Measurements from ENCODE around the gene NUB1. TPM values are rescaled to one million over a fixed set of nuclear protein-coding genes. Genes with fewer than 3 reads are reported as not detected.

NUB1 gene
- total RNA-seq, 4 donors from 2014 or later = 27.9 to 51.1 (median 39.1) TPM

DNA sequence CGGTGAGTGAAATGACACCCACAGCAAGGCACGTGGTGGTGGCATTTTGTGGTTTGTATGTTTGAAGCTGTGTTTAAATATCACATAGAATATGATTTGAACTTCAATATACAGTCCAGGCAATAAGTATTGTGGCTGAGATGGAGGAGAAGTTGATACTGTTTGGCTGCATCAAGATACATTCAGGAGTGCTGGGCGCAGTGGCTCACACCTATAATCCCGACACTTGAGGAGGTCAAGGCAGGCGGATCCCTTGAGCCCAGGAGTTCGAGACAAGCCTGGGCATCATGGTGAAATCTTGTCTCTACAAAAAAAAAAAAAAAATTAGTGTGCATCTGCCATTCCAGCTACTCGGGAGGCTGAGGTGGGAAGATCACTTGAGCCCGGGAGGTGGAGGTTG, 35.2 kb upstream of the NUB1 start:
- Histone ChIP-seq H3K27me3 (peaks cover 0 to 3% of the 10 kb centered on the region in 2 donors), H3K9me3 (no peaks in the 10 kb centered on the region), H3K36me3 (no peaks in the 10 kb centered on the region), H3K4me1 (no peaks in the 10 kb centered on the region), H3K4me3 (no peak overlapping the region), H3K27ac (no peak overlapping the region)
- DNase-seq = no peak
- intact Hi-C loops (cut with DNase I; ENCODE audit: low total_unique reads) = loop anchor here (10.0 kb wide), 2 partner anchors 62 to 172 kb away; partner anchors contain the start of gene SMARCD3
- no peak for TF ChIP-seq POLR2A (IDR thresholded peaks at IDR 0.05)
- TF ChIP-seq, protein P1, sequence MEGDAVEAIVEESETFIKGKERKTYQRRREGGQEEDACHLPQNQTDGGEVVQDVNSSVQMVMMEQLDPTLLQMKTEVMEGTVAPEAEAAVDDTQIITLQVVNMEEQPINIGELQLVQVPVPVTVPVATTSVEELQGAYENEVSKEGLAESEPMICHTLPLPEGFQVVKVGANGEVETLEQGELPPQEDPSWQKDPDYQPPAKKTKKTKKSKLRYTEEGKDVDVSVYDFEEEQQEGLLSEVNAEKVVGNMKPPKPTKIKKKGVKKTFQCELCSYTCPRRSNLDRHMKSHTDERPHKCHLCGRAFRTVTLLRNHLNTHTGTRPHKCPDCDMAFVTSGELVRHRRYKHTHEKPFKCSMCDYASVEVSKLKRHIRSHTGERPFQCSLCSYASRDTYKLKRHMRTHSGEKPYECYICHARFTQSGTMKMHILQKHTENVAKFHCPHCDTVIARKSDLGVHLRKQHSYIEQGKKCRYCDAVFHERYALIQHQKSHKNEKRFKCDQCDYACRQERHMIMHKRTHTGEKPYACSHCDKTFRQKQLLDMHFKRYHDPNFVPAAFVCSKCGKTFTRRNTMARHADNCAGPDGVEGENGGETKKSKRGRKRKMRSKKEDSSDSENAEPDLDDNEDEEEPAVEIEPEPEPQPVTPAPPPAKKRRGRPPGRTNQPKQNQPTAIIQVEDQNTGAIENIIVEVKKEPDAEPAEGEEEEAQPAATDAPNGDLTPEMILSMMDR (IDR thresholded peaks at IDR 0.05) = no peak

DNA sequence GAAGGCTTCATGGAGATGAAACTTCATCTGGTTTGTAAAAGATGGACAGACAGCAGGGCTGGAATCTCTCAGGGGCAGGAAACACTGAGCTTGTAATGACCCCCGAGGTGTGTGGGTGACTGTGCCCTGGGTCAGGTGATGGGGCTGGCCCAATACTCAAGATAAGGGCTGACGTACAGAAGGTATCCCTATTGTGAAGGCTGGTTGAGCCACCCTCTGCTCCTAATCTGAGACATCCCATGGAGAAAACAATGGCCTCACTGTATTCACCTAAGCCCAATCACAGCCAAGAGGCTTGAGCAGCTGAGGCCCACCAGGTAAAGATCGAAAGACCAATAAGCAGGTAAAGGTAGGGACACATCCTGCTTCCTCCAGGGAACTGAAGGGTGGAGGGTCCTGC, 34.8 kb upstream of the NUB1 start:
- Histone ChIP-seq H3K27me3 (peaks cover 0 to 3% of the 10 kb centered on the region in 2 donors), H3K27ac (no peak overlapping the region), H3K4me3 (no peak overlapping the region), H3K9me3 (no peaks in the 10 kb centered on the region), H3K36me3 (no peaks in the 10 kb centered on the region), H3K4me1 (no peaks in the 10 kb centered on the region)
- no peak for TF ChIP-seq POLR2A (IDR thresholded peaks at IDR 0.05)
- TF ChIP-seq, protein P1 (IDR thresholded peaks at IDR 0.05) = no peak
- no peak for DNase-seq
- intact Hi-C loops (cut with DNase I; ENCODE audit: low total_unique reads) = loop anchor here (10.0 kb wide), 2 partner anchors 62 to 172 kb away; partner anchors contain the start of gene SMARCD3

DNA sequence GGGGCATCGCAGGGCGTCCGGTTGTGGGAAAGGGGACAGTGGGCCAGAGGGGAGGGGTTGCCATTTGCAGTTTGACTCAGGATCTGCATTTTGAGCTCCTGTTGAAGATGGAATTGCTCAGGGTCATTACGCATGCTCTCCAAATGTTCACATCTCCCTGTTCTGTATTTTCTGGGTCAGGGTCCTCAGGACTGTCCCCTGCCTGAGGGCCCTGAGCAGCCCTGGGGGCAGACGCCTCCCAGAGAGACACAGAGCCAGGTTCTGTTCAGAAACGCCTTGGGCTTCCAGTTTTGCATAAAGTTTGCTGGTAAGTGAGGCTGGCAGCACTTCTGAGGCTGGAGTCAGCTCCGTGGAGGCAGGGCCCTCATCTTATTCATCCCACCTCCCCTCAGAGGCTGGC, 34.1 kb upstream of the NUB1 start:
- intact Hi-C loops (cut with DNase I; ENCODE audit: low total_unique reads) = loop anchor here (10.0 kb wide), 2 partner anchors 63 to 173 kb away; partner anchors contain the start of gene SMARCD3
- Histone ChIP-seq H3K9me3 (no peaks in the 10 kb centered on the region), H3K36me3 (no peaks in the 10 kb centered on the region), H3K4me3 (no peak overlapping the region), H3K4me1 (no peaks in the 10 kb centered on the region), H3K27me3 (peaks cover 0 to 3% of the 10 kb centered on the region in 2 donors), H3K27ac (no peak overlapping the region)
- TF ChIP-seq, protein P1 (IDR thresholded peaks at IDR 0.05) = no peak
- TF ChIP-seq POLR2A (IDR thresholded peaks at IDR 0.05) = no peak
- DNase-seq = no peak

DNA sequence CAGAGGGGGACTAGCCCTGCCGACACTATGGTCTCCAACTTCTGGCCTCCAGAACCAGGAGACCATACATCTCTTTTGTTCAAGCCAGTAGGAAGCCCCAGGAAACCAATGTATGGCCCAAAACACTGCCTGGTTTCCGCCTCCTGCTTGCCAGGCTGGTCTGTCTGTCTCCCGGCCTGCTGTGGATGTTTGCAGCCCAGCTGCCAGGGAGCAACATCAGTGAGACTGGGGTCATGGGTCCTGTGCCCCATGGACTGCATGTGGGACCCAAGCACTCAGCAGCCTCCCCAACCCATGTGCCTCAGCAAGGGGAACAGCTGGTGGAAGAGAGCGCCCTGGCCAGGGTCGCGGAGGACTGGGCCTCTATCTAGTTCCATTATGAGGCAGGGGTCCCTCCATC, 33.4 kb upstream of the NUB1 start:
- intact Hi-C loops (cut with DNase I; ENCODE audit: low total_unique reads) = loop anchor here (10.0 kb wide), 2 partner anchors 63 to 173 kb away; partner anchors contain the start of gene SMARCD3
- DNase-seq = no peak
- no peaks in the 10 kb centered on the region for H3K4me1 ChIP-seq
- H3K36me3 ChIP-seq = no peaks in the 10 kb centered on the region
- no peaks in the 10 kb centered on the region for H3K9me3 ChIP-seq
- no peak overlapping the region for H3K4me3 ChIP-seq
- TF ChIP-seq POLR2A (IDR thresholded peaks at IDR 0.05) = no peak
- TF ChIP-seq, protein P1 (IDR thresholded peaks at IDR 0.05) = no peak
- no peak overlapping the region for H3K27ac ChIP-seq
- H3K27me3 ChIP-seq = peaks cover 0 to 3% of the 10 kb centered on the region in 2 donors

DNA sequence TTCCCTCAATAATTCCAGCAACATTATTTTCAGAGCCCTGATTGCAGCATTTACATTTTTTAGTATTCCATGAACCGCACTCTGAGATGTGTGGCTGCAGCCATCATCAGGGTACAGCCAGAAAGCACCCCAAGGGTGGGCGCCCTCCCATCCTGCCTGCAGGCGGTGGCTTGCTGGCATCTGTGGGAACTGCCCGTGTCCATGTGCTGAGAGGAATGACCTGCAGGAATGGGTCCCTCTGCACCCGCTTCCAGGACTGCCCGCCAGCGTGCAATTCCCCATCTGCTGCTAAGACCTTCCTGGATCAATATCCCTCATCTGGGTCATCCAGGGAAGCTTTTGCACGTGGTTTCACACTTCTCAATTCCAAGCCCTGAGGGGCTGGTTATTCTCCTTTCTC, 32.8 kb upstream of the NUB1 start:
- peaks cover 0 to under 1% of the 10 kb centered on the region in 2 donors for H3K27me3 ChIP-seq
- no peaks in the 10 kb centered on the region for H3K36me3 ChIP-seq
- no peak overlapping the region for H3K4me3 ChIP-seq
- no peaks in the 10 kb centered on the region for H3K4me1 ChIP-seq
- intact Hi-C loops (cut with DNase I; ENCODE audit: low total_unique reads) = loop anchor here (10.0 kb wide), 2 partner anchors 64 to 174 kb away; partner anchors contain the start of gene SMARCD3
- no peak overlapping the region for H3K27ac ChIP-seq
- no peaks in the 10 kb centered on the region for H3K9me3 ChIP-seq
- DNase-seq = no peak
- TF ChIP-seq POLR2A (IDR thresholded peaks at IDR 0.05) = no peak
